Bronchial epithelial cell (primary cell): ENCODE data around the gene CD48. TPM values are rescaled to one million over a fixed set of nuclear protein-coding genes. Genes with fewer than 3 reads are reported as not detected.

ENCODE experiments used
- DNase-seq: peaks from one replicate; pipeline ENCODE4 v3.0.0-alpha.2; 2010; ENCODE audit warnings: low read depth
- FAIRE-seq: peaks from 2 replicates; lab custom pipeline; 2011; peaks lifted over from hg19 to GRCh38; lab: Jason Lieb, UNC
- H3K27me3 ChIP-seq: 2 replicates; pipeline ENCODE4 v1.5.1; 2011; ENCODE audit warnings: low read length; ENCODE audit not compliant: control insufficient read depth, insufficient read depth
- H3K36me3 ChIP-seq: 2 replicates; pipeline ENCODE4 v1.5.1; 2011; ENCODE audit warnings: low read length; ENCODE audit not compliant: control insufficient read depth, insufficient read depth
- H3K4me3 ChIP-seq: 2 replicates; pipeline ENCODE4 v1.5.1; 2011; ENCODE audit warnings: mild to moderate bottlenecking, low read depth, low read length, control low read depth
- total RNA-seq: library from RNA; depleted of rRNA; stranded (reverse); fragments of >200 nt; gene quantifications from 2 replicates; pipeline ENCODE4 v1.2.1, GENCODE V29; 2014
- TF ChIP-seq, protein P1 (sequence below): IDR thresholded peaks from 2 replicates; pipeline ENCODE4 v1.5.1; 2011; ENCODE audit warnings: mild to moderate bottlenecking, moderate library complexity, low read length, control low read depth, inconsistent platforms; ENCODE audit not compliant: insufficient read depth, severe bottlenecking

Gene CD48
- total RNA-seq, 1 donor from 2014 or later = not detected

DNA sequence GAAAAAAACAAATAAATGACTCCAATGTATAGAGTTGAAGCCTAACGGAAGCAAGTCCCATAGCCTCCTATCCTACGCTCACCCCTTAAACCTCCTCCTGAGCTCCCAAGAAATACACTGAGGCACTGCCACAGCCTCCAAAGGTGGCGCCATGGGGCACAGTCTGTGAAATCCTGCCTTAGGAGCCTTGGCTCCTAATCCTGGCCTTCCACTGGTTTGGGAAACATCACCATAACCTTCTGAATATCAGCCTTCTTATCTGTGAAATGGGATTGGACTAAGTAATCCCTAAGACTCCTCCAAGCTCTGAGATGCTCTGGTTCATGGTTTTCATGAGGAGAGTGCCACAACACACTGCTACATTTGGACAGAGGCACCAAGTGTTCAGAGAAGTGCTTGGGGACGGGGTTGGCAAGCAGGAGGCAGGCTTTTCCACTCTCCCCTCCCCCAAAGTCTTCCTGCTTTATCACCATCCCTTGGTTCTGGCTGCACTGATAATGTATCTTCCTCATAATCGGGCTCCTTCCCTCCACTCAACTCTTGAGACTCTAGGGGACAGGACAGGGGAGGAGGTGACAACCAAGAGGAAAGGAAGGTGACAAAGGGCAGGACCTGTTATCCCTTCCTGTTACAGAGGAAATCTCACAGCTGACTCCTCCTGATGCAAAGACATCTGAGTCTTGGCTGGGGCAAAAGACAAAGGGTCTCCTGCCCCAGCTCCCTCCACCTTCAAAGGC is 30.2 kb upstream of the CD48 start:
- no peak for FAIRE-seq
- Histone ChIP-seq H3K27me3 (no peaks in the 10 kb centered on the region), H3K36me3 (no peaks in the 10 kb centered on the region), H3K4me3 (no peak overlapping the region)
- no peak for DNase-seq
- TF ChIP-seq, protein P1, sequence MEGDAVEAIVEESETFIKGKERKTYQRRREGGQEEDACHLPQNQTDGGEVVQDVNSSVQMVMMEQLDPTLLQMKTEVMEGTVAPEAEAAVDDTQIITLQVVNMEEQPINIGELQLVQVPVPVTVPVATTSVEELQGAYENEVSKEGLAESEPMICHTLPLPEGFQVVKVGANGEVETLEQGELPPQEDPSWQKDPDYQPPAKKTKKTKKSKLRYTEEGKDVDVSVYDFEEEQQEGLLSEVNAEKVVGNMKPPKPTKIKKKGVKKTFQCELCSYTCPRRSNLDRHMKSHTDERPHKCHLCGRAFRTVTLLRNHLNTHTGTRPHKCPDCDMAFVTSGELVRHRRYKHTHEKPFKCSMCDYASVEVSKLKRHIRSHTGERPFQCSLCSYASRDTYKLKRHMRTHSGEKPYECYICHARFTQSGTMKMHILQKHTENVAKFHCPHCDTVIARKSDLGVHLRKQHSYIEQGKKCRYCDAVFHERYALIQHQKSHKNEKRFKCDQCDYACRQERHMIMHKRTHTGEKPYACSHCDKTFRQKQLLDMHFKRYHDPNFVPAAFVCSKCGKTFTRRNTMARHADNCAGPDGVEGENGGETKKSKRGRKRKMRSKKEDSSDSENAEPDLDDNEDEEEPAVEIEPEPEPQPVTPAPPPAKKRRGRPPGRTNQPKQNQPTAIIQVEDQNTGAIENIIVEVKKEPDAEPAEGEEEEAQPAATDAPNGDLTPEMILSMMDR = no peak

DNA sequence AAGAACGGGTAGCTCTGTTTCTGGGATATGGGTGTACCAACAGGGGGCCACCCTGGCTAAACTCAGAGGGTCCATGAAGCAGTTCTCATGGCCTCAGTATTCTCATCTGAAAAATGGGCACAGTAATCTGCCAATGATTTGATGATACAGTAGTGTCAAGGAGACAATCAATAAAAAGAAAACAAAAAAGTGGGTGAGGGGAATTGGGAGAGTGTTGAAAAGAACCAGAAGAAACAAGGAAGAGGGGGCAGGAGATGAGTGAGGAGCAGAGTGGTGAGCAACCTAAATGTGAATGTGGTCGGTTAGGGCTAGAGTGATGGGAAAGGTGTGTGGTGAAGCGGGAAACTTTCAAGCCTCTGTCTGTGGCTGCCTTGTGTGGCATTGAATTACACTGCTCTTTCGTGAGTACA is 29.5 kb upstream of the CD48 start:
- DNase-seq (no peak), FAIRE-seq (no peak)
- TF ChIP-seq, protein P1 = no peak
- Histone ChIP-seq H3K27me3 (no peaks in the 10 kb centered on the region), H3K4me3 (no peak overlapping the region), H3K36me3 (no peaks in the 10 kb centered on the region)

DNA sequence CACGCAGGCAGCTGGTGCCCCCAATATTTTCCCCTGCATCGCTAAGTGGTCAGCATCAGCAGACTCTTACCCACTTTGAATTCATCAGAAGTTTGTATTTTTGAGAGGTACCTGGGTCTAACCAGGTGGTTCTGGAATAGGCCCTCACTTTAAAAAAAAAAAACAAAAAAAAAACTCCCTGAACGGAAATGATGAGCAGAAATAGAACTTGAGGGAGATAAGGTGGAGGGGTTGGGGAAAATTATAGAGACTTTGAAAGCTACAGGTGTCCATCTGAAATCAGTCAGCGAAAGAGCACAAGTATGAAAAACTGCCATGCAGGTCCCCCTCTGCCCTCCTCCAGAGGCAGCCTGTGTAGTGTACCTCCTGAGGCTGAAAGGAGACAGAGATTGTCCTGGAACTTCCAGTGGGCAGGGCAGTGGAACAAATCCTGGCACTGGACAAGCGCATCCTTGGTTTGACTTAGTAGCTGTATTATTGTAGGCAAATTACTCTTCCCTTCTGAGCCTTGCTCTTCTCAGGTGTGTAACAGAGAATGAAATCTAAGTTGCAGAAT is 28.6 kb upstream of the CD48 start:
- Histone ChIP-seq H3K27me3 (no peaks in the 10 kb centered on the region), H3K36me3 (no peaks in the 10 kb centered on the region), H3K4me3 (no peak overlapping the region)
- no peak for FAIRE-seq
- DNase-seq = no peak
- TF ChIP-seq, protein P1 = no peak

DNA sequence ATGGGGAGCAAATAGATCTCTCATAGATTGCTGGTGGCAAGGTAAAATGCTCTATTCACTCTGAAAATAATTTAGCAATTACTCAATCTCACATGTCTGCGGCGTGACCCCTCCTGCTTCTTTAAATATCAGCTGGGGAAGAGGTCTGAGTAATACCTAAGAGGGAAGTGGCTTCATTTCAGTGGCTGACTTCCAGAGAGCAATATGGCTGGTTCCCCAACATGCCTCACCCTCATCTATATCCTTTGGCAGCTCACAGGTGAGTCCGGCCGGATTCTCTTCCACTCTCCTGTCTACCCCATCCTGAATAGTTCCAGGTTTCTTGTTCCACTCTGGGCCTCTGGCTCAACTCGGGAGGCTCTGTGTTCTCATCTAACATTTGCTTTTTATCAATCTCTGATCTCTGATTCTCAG is 27.5 kb upstream of the CD48 start, which contains the start of gene SLAMF7:
SLAMF7 (plus strand) TSS at position 150 of the 414 bp plus-strand sequence; CDS start at position 205, 55 bp downstream.
- FAIRE-seq (peak; percentile 87), DNase-seq (peak; percentile 86)
- Histone ChIP-seq H3K36me3 (no peaks in the 10 kb centered on the region), H3K4me3 (no peak within 1 kb of the TSS), H3K27me3 (no peaks in the 10 kb centered on the region)
- TF ChIP-seq, protein P1 = no peak

DNA sequence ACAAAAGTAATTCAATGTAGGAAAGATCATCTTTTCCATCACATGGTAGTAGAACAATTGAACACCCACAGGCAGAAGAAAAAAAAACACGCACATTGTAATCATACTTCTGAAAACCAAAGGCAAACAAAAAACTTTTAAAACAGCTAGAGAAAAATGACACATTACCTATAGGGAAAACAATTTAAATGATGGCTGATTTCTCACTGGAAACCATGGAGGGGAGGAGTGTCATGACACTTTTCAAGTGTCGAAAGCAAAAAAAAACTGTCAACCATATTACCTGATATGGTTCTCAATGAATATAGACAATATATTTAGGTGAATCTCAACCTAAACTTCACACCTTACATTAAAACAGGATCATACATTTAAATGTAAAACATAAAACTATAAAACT is 26.6 kb upstream of the CD48 start:
- DNase-seq = no peak
- Histone ChIP-seq H3K36me3 (no peaks in the 10 kb centered on the region), H3K27me3 (no peaks in the 10 kb centered on the region), H3K4me3 (no peak overlapping the region)
- TF ChIP-seq, protein P1 = no peak
- no peak for FAIRE-seq
